ENCODE measurements around the gene CLIC5. TPM values are rescaled to one million over a fixed set of nuclear protein-coding genes. Genes with fewer than 3 reads are reported as not detected.

Gene CLIC5
- total RNA-seq, 4 donors from 2014 or later = 0.45 to 2.6 (median 1.6) TPM

- no peak overlapping the region for H3K4me3 ChIP-seq
- H3K27ac ChIP-seq = no peak overlapping the region
- TF ChIP-seq CTCF (IDR thresholded peaks at IDR 0.05) (no peak), POLR2AphosphoS5 (IDR thresholded peaks at IDR 0.05) (no peak), POLR2A (IDR thresholded peaks at IDR 0.05) (no peak), EP300 (IDR thresholded peaks at IDR 0.05) (no peak)
- H3K4me1 ChIP-seq = no peaks in the 10 kb centered on the region
- H3K9me3 ChIP-seq = no peaks in the 10 kb centered on the region
- no peak for DNase-seq (ENCODE audit: low spot score in 2 of 2)
- no peaks in the 10 kb centered on the region for H3K36me3 ChIP-seq
- H3K27me3 ChIP-seq = no peaks in the 10 kb centered on the region
These were observed 28.9 kb downstream of the CLIC5 start for GRCh38 chr6:45986746-45987274.

GRCh38 chr6:45984788-45985425 lies 30.8 kb downstream of the CLIC5 start:
- Histone ChIP-seq H3K9me3 (no peaks in the 10 kb centered on the region), H3K36me3 (no peaks in the 10 kb centered on the region), H3K27ac (no peak overlapping the region), H3K4me1 (no peaks in the 10 kb centered on the region), H3K4me3 (no peak overlapping the region), H3K27me3 (no peaks in the 10 kb centered on the region)
- no peak for DNase-seq (ENCODE audit: low spot score in 2 of 2)
- TF ChIP-seq CTCF (IDR thresholded peaks at IDR 0.05) = no peak
- no peak for TF ChIP-seq EP300 (IDR thresholded peaks at IDR 0.05)
- no peak for TF ChIP-seq POLR2A (IDR thresholded peaks at IDR 0.05)
- no peak for TF ChIP-seq POLR2AphosphoS5 (IDR thresholded peaks at IDR 0.05)
- WGBS = 93% methylated on average over 5 of the region's 5 CpGs

- TF ChIP-seq CTCF (IDR thresholded peaks at IDR 0.05) = no peak
- TF ChIP-seq EP300 (IDR thresholded peaks at IDR 0.05) = no peak
- TF ChIP-seq POLR2AphosphoS5 (IDR thresholded peaks at IDR 0.05) = no peak
- TF ChIP-seq POLR2A (IDR thresholded peaks at IDR 0.05) = no peak
- whole genome bisulfite sequencing = 89% methylated on average over 7 of the region's 7 CpGs
- H3K27ac ChIP-seq = no peak overlapping the region
These were observed 31.3 kb downstream of the CLIC5 start for GRCh38 chr6:45984347-45984746.

GRCh38 chr6:45983062-45983461 lies 32.6 kb downstream of the CLIC5 start:
- H3K9me3 ChIP-seq = no peaks in the 10 kb centered on the region
- H3K36me3 ChIP-seq = no peaks in the 10 kb centered on the region
- H3K27me3 ChIP-seq = no peaks in the 10 kb centered on the region
- no peak overlapping the region for H3K4me3 ChIP-seq
- no peak for TF ChIP-seq POLR2A (IDR thresholded peaks at IDR 0.05)
- TF ChIP-seq EP300 (IDR thresholded peaks at IDR 0.05) = no peak
- no peak overlapping the region for H3K27ac ChIP-seq
- no peaks in the 10 kb centered on the region for H3K4me1 ChIP-seq
- DNase-seq (ENCODE audit: low spot score in 2 of 2) = no peak
- 93% methylated on average over 1 of the region's 1 CpG for WGBS

More at GRCh38 chr6:45984347-45984746, 31.3 kb downstream of the CLIC5 start:
- no peaks in the 10 kb centered on the region for H3K4me1 ChIP-seq
- no peak for DNase-seq (ENCODE audit: low spot score in 2 of 2)
- no peaks in the 10 kb centered on the region for H3K27me3 ChIP-seq
- H3K36me3 ChIP-seq = no peaks in the 10 kb centered on the region
- no peak overlapping the region for H3K4me3 ChIP-seq
- no peaks in the 10 kb centered on the region for H3K9me3 ChIP-seq

GRCh38 chr6:45982280-45983036 lies 33.2 kb downstream of the CLIC5 start:
- Histone ChIP-seq H3K9me3 (no peaks in the 10 kb centered on the region), H3K36me3 (no peaks in the 10 kb centered on the region), H3K27me3 (no peaks in the 10 kb centered on the region), H3K27ac (no peak overlapping the region), H3K4me1 (no peaks in the 10 kb centered on the region), H3K4me3 (no peak overlapping the region)
- no peak for DNase-seq (ENCODE audit: low spot score in 2 of 2)
- TF ChIP-seq CTCF (IDR thresholded peaks at IDR 0.05) (no peak), POLR2A (IDR thresholded peaks at IDR 0.05) (no peak), EP300 (IDR thresholded peaks at IDR 0.05) (no peak), POLR2AphosphoS5 (IDR thresholded peaks at IDR 0.05) (no peak)
- WGBS = 93% methylated on average over 9 of the region's 9 CpGs

Data from suprapubic skin (tissue), 4 donors.